T-helper 2 cell treated with Interferon-gamma antibody and Interleukin-4, amounts not matched to agents 100 ng/mL and 5 ng/mL, for 36 hours (primary cell): Measurements from ENCODE around the gene ZNF205. TPM values are rescaled to one million over a fixed set of nuclear protein-coding genes. Genes with fewer than 3 reads are reported as not detected.

Experiments
- intact Hi-C: fragments of 100-400 bp; cut with micrococcal nuclease; formaldehyde crosslinking; loops from one replicate; pipeline ENCODE4 v1.15.1; 2023
- total RNA-seq: library from RNA; stranded (reverse); gene quantifications from 2 replicates; pipeline ENCODE4 v1.2.3, GENCODE V29; 2022

ZNF205 gene
- total RNA-seq, 1 donor from 2014 or later: 0.23 TPM

DNA sequence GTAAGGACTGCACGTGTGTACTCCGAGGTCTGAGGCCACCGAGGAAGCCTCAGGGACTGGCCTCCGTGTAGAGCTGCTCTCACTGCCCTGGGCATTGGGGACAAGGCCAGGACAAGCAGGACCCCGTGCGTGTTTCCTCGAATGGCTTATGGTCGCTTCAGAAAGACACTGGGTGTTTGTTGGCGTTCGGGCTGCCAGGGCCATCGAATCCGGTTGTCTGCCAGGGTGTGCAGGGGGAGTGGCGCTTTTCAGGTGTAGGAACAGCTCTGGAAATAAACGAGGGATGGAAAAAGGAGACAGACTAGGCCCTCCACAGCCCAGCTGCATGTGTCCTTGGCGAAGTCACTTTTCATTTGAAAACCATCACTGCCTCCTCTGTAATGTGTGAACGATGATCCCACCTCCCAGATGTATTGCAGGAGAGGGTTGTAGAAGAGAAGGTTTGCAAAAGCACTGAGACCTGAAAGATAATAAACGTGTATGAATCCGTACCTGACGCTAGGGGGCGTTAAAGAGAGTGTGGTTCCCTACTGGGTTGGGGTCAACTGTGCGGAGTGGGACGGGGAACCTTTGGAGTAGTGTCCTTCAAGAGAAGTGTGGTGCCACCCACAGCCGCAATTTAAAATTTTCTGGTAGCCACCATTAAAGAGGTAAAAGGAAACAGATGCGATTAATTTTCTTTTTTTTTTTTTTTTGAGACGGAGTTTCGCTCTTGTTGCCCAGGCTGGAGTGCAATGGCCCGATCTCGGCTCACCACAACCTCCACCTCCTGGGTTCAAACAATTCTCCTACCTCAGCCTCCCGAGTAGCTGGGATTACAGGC, 11.2 kb upstream of the ZNF205 start:
- intact Hi-C loops: loop anchor here (2.0 kb wide), 2 partner anchors 26 to 42 kb away; no protein-coding TSS in a partner anchor

DNA sequence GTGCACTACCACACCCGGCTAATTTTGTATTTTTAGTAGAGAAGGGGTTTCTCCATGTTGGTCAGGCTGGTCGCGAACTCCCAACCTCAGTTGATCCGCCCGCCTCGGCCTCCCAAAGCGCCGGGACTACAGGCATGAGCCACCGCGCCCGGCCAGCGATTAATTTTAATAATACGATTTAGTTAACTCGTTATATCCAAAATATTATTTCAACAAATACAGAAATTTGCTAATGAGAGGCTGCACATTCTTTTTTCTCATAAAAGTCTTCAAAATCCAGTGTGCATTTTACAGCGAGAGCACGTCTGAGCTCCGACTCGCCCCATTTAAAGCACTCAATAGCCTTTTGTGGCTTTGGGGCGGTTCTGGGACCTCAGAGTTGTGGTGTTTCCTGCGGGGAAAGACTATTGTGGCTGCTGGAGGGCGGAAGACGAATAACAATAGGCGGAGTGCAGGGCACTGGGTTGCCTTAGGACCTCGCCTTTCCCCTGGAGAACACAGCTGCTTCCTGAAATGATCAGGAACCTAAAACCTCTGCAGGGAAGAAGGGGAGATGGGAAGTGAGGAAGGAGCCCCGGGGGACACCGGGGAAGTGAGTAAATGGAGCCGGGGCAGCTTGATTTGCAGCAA, 10.4 kb upstream of the ZNF205 start:
- intact Hi-C loops: loop anchor here (2.0 kb wide), 2 partner anchors 27 to 43 kb away; no protein-coding TSS in a partner anchor

DNA sequence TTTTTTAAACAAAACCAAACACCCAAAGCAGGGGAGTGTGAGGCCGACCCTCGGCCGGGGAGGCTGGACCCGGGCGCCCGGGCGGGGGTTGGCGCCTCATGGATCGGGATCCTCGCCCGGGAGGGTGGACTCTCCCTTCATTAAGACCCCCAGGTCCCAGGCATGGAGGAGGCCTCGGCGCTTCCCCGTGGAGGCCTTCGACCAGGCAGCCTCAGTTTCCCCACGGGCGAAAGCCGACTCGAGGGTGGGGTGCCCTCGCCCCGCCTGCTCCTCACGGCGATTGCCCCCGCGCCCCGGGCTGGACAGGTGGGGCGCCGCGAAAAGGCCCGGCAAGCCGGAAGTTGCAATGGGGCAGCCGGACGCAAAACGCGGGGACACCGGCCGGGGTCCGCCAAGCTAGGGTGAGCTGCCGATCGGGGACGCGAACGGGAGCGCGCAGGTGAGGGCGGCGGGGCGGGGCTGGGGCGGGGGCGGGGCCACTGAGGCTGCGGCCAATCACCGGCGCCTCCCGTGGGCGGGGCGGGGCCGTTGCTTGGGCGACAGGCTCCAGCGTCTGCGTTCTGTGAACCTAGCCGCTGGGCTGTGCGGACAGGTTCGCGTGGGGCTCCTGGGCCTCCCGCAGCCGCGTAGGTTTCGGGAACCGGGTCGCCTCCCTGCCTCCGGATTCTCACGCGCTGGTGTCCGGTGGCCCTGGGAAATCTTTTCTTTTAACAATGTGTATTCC, 6.0 kb upstream of the ZNF205 start:
- intact Hi-C loops: loop anchor here (1.0 kb wide), 2 partner anchors 18 to 23 kb away; no protein-coding TSS in a partner anchor

DNA sequence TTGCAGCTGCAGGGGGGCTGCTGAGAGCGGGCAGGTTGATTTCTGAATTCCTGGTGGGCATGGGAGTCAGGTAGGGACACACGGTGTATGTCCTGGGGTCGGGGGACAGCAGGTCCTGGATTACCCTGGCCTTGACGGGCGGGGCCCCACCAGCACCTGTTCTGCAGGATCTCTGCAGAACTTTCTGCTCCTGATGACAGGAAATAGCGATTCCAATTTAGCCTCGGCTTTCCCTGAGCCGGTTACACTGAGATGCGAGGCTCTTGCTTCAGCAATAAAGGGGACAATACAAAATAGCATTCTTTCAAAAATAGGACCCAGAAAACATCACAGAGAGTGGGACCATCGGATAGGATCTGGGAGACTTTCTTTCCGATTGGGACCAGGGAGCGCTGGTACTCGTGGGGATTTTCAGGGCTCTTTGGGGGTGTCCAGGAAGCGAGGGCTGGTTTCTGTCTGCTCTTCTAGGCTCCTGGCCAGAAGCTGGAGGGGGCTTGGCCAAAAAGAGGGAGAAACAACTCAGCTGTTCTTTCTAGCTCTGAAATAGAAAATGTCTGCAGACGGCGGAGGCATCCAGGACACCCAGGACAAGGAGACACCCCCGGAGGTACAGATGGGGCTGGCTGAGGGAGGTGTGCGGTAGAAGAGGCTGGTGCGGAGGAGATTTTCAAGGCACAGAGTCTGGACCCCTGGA, 642 bp downstream of the ZNF205 start:
- intact Hi-C loops: no loop called here

DNA sequence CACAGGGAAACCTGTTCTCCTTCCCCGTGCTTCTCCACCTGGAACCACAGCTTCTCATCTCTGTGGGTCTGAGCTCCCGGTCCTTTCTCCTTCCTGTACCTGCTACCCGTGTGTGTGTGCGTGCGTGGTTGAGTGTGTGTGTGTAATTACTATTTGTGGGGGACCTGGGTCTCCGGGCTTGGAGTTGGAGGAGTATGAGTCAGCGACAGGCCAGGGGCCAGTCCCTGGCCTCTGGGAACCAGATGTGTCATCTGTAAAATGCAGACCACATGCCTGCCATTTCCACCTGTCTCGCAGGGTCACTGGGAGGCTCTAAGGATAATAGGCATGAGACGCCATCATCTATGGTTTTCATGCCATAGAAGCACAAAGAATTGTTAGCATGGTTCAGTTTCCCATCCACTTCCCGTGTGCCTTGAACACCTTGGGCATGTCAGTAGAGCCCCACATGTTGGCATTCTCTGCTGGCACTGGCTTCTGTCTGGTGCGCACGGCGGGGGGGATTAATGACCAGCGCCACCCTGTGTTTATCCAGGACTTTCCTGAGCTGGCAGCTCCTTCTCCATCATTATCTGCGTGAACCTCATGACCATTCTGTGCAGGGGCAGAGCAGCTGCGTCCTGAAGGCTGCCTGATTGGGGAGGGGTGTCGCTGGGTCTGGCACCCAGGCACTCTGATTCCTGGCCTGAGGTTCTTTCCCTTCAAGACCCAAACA, 1.5 kb downstream of the ZNF205 start:
- intact Hi-C loops: no loop called here

DNA sequence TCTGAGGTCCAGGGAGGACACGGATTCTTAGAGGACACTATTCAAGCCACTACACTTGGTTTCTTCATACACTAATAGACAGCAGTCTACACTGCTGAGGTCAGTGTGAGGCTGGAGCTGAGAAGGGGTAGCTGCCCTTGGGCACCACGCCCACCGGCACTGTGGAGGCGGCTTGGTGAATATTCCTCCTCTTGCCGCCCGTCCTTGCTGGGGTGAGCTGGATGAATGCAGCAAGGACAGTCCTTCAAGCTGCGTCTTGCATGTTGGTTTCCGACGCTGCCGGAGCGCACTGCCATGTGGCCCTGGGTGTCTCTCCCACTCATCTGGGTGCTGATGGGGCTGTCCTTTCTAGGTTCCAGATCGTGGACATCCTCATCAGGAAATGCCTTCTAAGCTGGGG, 2.6 kb downstream of the ZNF205 start:
- intact Hi-C loops: no loop called here

DNA sequence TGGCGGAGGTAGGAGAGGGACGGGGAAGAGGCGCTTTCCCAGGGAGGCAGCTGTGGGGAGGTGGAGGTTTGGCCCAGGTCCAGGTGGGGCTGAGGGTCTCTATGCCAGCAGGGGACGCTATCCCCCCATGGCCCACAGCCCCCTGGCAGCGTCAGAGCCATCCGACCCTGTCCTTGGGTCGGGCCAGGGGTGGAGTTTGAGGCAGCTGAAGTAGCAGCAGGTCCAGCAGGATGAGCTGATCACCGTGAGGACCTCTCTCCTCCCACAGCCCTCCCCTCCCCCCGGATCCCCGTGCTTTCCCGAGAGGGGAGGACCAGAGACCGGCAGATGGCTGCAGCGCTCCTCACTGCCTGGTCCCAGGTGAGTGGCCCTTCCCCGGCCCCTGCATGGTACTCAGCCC, 3.2 kb downstream of the ZNF205 start:
- intact Hi-C loops: no loop called here

DNA sequence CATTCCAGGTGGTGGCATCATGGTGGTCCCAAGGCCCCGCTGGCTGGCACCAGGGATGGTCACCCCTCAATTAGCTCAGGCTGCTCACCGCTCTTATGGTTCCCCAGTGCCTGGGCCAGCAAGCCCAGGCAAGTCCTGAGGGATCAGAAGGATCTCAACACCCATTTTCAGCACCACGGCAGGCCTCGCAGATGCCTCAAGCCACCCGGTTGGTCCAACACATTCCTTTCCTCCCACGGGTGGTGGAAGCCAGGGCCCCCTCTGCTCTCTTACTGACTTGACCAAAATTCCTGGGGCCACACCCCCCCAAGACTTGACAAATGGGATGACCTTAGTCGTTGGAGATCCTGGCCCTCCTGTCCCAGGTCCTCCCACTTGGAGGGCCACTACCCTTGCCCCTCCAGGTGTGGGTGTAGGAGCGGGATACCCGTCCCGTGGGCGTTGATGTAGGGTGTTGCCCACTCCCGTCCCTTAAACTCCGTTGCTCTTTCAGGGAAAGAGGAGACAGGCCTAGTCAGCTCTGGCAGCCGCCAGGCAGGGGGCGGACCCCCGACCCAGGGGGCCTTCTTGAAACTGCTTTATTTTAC, 5.9 kb downstream of the ZNF205 start:
- intact Hi-C loops: no loop called here

DNA sequence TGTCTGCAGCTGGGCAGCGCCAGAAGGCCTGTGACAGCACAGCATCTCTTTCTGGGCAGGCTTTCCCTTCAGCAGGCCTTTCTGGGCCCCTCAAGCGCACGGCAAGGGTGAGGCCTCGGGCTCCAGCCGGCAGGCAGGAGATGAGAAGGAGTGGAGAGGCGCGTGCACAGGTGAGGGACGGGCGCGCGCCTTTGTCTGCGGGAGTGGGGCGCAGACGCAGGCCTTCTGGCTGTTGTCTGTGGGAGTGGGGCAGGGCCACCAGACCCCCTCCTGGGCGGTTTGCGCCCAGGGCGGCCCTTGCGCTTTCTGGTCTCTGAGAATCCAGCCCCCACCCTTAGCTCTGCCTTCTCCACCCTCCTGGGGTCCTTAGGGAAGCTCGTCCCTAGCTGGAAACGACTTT, 6.5 kb downstream of the ZNF205 start:
- intact Hi-C loops: no loop called here

DNA sequence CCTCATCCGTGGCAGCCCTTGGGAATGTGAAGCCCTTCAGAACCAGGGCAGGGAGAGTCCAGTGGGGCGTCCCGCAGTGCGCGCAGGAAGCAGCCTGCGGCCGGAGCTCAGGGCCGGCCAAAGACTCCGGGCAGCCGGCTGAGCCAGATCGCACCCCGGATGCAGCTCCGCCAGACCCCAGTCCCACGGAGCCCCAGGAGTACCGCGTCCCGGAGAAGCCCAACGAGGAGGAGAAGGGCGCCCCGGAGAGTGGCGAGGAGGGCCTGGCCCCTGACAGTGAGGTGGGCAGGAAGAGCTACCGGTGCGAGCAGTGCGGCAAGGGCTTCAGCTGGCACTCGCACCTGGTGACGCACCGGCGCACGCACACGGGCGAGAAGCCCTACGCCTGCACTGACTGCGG, 6.9 kb downstream of the ZNF205 start:
- intact Hi-C loops: no loop called here

DNA sequence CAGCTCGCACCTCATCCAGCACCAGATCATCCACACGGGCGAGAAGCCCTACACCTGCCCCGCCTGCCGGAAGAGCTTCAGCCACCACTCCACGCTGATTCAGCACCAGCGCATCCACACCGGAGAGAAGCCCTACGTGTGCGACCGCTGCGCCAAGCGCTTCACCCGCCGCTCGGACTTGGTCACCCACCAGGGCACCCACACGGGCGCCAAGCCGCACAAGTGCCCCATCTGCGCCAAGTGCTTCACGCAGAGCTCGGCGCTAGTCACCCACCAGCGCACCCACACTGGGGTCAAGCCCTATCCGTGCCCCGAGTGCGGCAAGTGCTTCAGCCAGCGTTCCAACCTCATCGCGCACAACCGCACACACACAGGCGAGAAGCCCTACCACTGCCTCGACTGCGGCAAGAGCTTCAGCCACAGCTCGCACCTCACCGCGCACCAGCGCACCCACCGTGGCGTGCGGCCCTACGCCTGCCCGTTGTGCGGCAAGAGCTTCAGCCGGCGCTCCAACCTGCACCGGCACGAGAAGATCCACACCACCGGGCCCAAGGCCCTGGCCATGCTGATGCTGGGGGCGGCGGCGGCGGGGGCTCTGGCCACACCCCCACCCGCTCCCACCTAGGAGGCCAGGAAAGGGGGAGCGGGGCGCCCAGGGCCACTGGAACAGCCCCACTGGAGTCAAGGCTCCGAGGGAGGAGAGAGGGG, 7.5 kb downstream of the ZNF205 start:
- intact Hi-C loops: no loop called here

DNA sequence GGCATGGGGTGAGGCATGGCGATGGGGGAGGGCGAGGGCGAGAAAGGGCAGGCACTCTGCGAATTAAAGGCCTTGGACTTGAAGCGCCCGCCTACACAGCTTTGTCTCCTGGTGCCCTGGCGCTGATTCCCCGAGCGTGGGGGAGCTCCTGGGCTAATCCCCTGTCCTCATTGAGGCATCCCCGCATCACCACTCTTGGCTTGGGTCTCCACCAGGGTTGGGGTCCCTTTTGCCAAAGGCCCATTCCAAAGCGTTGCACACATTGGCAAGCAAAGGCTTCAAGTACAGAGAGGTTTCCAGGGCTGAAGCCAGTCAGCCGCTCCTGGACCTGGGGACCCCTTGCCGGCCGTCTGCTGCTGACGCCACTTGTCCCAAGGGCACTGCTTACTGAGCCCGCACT, 8.0 kb downstream of the ZNF205 start:
- intact Hi-C loops: no loop called here

DNA sequence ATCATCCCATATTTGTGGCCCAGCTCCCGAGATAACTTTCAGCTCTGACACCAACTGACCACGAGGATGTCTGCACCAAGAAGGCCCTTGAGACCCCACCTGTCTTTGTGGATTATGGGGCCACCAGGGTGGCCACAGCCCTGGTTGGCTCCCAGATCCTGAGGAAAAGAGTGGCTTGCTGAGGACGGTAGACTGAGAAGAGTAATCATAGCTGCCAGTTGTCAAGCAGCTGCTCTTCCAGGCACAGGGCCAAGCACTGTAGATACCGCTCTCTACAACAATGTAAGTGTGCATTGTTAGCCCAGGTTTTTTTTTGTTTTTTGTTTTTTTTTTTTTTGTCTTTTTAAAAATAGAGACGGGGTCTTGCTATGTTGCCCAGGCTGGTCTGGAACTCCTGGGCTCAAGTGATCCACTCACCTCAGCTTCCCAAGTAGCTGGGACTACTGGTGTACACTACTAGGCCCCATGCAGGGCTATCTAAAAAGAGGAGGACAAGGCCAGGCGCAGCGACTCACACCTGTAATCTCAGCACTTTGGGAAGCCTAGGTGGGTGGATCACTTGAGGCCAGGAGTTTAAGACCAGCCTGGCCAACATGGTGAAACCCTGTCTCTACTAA, 9.6 kb downstream of the ZNF205 start:
- intact Hi-C loops: no loop called here

DNA sequence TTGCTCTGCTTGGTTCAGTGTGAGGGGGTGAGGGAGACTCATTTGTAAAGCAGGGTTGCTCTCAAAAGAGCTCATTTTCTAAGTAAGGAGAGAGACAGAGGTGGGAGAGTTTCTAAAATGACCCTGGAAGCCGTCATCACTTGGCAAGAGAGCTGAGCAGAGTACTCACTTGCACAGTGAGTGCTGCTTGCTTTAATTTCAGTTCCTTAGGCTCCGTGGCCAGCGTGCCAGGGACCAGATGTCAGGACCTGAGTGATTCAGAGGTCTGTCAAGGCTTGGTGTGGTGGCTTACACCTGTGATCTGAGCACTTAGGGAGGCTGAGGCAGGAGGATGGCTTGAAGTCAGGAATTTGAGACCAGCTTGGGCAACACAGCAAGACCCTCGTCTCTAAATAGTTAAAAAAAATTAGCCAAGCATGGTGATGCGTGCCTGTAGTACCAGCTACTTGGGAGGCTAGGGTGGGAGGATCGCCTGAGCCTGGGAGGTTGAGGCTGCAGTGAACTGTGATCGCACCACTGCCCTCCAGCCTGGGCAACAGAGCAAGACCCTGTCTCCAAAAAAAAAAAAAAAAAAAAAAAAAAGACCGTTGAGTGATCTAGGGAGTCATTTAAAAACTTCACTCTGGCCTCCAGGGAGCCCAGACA, 10.7 kb downstream of the ZNF205 start:
- intact Hi-C loops: no loop called here

DNA sequence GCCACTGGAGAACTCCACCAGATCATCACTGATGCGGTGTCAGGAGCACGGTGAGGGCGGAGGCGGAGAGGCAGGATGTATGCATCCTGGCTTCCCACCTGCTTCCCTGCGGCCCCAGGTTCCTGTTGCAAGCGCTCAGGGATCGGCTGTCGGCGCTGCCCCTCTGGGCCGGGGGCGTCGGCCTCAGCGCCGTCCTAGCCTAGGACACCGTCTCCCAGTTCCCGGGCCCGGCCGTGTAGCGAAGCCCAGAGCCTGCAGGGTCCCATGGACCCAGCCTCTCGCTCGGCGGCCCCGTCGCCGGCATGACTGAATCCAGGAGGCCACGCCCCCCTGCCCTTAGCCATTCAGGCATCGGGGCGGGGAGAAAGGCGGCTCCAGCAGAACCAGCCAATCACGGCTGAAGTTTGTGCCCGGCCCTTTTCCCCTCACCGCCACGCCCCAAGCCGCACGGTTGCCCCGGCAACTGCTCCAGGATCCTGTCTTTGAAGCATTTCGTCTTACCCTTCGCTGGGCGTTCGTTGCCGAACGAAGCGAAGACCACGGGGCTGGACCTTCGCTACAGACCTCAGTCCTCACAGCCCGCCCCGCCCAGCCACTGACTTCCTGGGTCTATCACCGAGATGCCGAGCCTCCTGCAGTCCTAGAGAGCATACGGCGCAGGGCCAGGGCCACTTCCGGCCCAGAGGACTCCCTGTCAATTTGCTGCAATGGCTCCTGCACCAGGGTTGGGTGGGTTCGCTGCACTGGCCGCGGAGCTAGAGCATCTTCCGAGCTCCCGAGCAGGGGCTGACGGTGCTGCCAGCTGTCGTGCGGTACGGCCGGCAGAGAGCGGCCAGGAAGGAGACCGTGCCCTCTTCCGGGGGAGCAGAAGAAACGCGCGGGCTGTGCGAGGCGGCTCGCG, 11.8 kb downstream of the ZNF205 start:
- intact Hi-C loops: loop anchor here (1.0 to 2.0 kb wide), 3 partner anchors 18 to 95 kb away; no protein-coding TSS in a partner anchor

DNA sequence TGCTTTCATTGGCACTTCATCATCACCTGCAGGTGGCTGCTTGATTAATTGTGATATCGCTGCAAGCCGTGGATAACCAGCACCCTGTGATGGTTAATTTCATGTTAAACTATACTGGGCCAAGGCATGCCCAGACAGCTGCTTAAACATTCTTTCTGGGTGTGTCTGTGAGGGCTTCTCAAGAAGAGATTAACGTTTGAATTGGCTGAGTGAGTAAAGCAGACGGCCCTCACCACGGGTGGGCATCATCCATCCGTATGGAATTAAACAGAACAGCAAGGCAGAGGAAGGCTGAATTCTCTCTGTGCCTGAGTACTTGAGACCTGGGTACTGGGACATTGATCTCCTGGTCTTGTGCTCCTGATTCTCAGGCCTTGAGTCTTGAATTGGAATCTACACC, 15.4 kb downstream of the ZNF205 start:
- intact Hi-C loops: loop anchor here (2.0 to 5.0 kb wide), 3 partner anchors 35 to 53 kb away; no protein-coding TSS in a partner anchor
